Measurements from ENCODE around the gene NR2F6.

The NR2F6 gene

GRCh38 chr19:17216058-17216670 is 29.6 kb downstream of the NR2F6 start:
- TF ChIP-seq ZNF274 (IDR thresholded peaks at IDR 0.05; ENCODE audit: low read depth, low read length), result no peak
- peak overlapping the region; percentile 73; the same call in 1 of the 2 replicates for H3K4me3 ChIP-seq (ENCODE audit: low read length)

- TF ChIP-seq ZNF274 (IDR thresholded peaks at IDR 0.05; ENCODE audit: low read depth, low read length), result no peak
- peak within 1 kb of the TSS; percentile 73; the same call in 1 of the 2 replicates for H3K4me3 ChIP-seq (ENCODE audit: low read length)
These were observed 30.4 kb downstream of the NR2F6 start, which contains the start of gene USE1 for GRCh38 chr19:17215127-17215971. Gene USE1 (plus strand): TSS chr19:17215357. CDS start chr19:17215406, 49 bp downstream.

- TF ChIP-seq ZNF274 (IDR thresholded peaks at IDR 0.05; ENCODE audit: low read depth, low read length), result no peak
- peak overlapping the region; percentile 73; the same call in 1 of the 2 replicates for H3K4me3 ChIP-seq (ENCODE audit: low read length)
These were observed 31.1 kb downstream of the NR2F6 start for GRCh38 chr19:17214508-17215126.

GRCh38 chr19:17213334-17213733 is 32.4 kb downstream of the NR2F6 start:
- TF ChIP-seq ZNF274 (IDR thresholded peaks at IDR 0.05; ENCODE audit: low read depth, low read length), result no peak
- no peak overlapping the region for H3K4me3 ChIP-seq (ENCODE audit: low read length)

- TF ChIP-seq ZNF274 (IDR thresholded peaks at IDR 0.05; ENCODE audit: low read depth, low read length), result no peak
- no peak overlapping the region for H3K4me3 ChIP-seq (ENCODE audit: low read length)
These were observed 33.9 kb downstream of the NR2F6 start for GRCh38 chr19:17211547-17212446.

- H3K4me3 ChIP-seq (ENCODE audit: low read length), result no peak overlapping the region
- TF ChIP-seq ZNF274 (IDR thresholded peaks at IDR 0.05; ENCODE audit: low read depth, low read length), result no peak
These were observed 35.4 kb downstream of the NR2F6 start for GRCh38 chr19:17210296-17210695.

- TF ChIP-seq ZNF274 (IDR thresholded peaks at IDR 0.05; ENCODE audit: low read depth, low read length), result no peak
These were observed 36.3 kb downstream of the NR2F6 start for GRCh38 chr19:17209126-17210036.

GRCh38 chr19:17206736-17207581 is 38.8 kb downstream of the NR2F6 start:
- H3K4me3 ChIP-seq (ENCODE audit: low read length), result no peak overlapping the region
- TF ChIP-seq ZNF274 (IDR thresholded peaks at IDR 0.05; ENCODE audit: low read depth, low read length), result no peak

More at GRCh38 chr19:17209126-17210036, 36.3 kb downstream of the NR2F6 start:
- H3K4me3 ChIP-seq (ENCODE audit: low read length), result no peak overlapping the region

- TF ChIP-seq ZNF274 (IDR thresholded peaks at IDR 0.05; ENCODE audit: low read depth, low read length), result no peak
- no peak overlapping the region for H3K4me3 ChIP-seq (ENCODE audit: low read length)
These were observed 40.2 kb downstream of the NR2F6 start for GRCh38 chr19:17205237-17206140.

- no peak for TF ChIP-seq ZNF274 (IDR thresholded peaks at IDR 0.05; ENCODE audit: low read depth, low read length)
- H3K4me3 ChIP-seq (ENCODE audit: low read length), result no peak overlapping the region
These were observed 43.0 kb downstream of the NR2F6 start for GRCh38 chr19:17202713-17203112.

GRCh38 chr19:17202249-17202648 is 43.5 kb downstream of the NR2F6 start:
- no peak overlapping the region for H3K4me3 ChIP-seq (ENCODE audit: low read length)

More at GRCh38 chr19:17202249-17202648, 43.5 kb downstream of the NR2F6 start:
- no peak for TF ChIP-seq ZNF274 (IDR thresholded peaks at IDR 0.05; ENCODE audit: low read depth, low read length)

Data from GM08714 (cell line).